K562 (cell line): Measurements from ENCODE around the gene SFRP2.

Source experiments
- CREBBP ChIP-seq: IDR thresholded peaks from one replicate; pipeline ENCODE4 v1.6.1; 2012; ENCODE audit warnings: low read depth, mild to moderate bottlenecking, control low read depth, inconsistent platforms, low read length
- IRF2 ChIP-seq: sonication (generic); formaldehyde crosslinking; IDR thresholded peaks from 2 replicates; pipeline ENCODE4 v1.8.1; 2022; ENCODE audit warnings: mild to moderate bottlenecking, missing genetic modification reagents
- KLF1 ChIP-seq: fragments of 450-650 bp; IDR thresholded peaks from 2 replicates; pipeline ENCODE4 v1.6.1; 2016; ENCODE audit warnings: missing genetic modification characterization, missing compliant biosample characterization
- RNF219 ChIP-seq: fragments of 250-450 bp; sonication (Bioruptor Pico); IDR thresholded peaks from 2 replicates; pipeline ENCODE4 v1.5.0; 2022; ENCODE audit warnings: mild to moderate bottlenecking
- ZNF124 ChIP-seq: sonication (generic); formaldehyde crosslinking; IDR thresholded peaks from 2 replicates; pipeline ENCODE4 v1.8.1; 2022; ENCODE audit warnings: missing genetic modification reagents
- ZNF253 ChIP-seq: fragments of 250-450 bp; sonication (Bioruptor Pico); conservative IDR thresholded peaks from 2 replicates; pipeline ENCODE4 v1.6.1; 2021; ENCODE audit warnings: mild to moderate bottlenecking
- ZNF274 ChIP-seq: IDR thresholded peaks from 2 replicates; pipeline ENCODE4 v1.6.1; 2011; ENCODE audit warnings: low read depth, mild to moderate bottlenecking, low read length, moderate library complexity, borderline replicate concordance
- ZNF316 ChIP-seq: fragments of 450-650 bp; IDR thresholded peaks from 2 replicates; pipeline ENCODE4 v1.6.1; 2016
- TF ChIP-seq, protein P1 (sequence below), 3 experiments: IDR thresholded peaks in 2 of 3; conservative IDR thresholded peaks in 1 of 3; 2 replicates each; pipeline ENCODE4 v1.5.1; 2011 to 2012; ENCODE audit warnings: low read length in 3 of 3, mild to moderate bottlenecking in 3 of 3, control low read depth in 2 of 3, improper control_type of control experiment in 1 of 3, inconsistent platforms in 1 of 3, low read depth in 1 of 3, mixed read lengths in 1 of 3, moderate library complexity in 1 of 3; ENCODE audit not compliant: insufficient read depth in 2 of 3

DNA sequence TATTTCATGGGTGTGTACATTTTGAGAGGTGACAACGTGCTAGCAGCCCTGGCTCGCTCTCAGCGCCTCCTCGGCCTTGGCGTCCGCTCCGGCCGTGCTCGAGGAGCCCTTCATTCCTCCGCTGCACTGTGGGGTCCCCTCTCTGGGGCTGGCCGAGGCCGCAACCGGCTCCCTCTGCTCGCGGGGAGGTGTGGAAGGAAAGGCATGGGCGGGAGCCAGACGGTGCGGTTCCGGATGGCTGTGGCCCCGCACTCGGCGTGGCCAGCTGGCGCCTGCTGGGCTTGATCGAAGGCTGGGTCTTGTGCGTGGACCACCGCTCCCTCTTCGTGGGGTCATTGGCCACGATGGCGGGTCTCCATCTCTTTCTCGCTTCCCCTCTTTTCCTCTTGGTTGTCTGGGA is 17.2 kb upstream of the SFRP2 start:
- TF ChIP-seq ZNF124 (CRISPR knock-in tag) (no peak), ZNF274 (no peak), ZNF253 (CRISPR knock-in tag) (no peak), CREBBP (no peak), KLF1 (tag) (no peak), IRF2 (CRISPR knock-in tag) (no peak), RNF219 (CRISPR knock-in tag) (no peak), ZNF316 (no peak)
- TF ChIP-seq, protein P1, sequence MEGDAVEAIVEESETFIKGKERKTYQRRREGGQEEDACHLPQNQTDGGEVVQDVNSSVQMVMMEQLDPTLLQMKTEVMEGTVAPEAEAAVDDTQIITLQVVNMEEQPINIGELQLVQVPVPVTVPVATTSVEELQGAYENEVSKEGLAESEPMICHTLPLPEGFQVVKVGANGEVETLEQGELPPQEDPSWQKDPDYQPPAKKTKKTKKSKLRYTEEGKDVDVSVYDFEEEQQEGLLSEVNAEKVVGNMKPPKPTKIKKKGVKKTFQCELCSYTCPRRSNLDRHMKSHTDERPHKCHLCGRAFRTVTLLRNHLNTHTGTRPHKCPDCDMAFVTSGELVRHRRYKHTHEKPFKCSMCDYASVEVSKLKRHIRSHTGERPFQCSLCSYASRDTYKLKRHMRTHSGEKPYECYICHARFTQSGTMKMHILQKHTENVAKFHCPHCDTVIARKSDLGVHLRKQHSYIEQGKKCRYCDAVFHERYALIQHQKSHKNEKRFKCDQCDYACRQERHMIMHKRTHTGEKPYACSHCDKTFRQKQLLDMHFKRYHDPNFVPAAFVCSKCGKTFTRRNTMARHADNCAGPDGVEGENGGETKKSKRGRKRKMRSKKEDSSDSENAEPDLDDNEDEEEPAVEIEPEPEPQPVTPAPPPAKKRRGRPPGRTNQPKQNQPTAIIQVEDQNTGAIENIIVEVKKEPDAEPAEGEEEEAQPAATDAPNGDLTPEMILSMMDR (IDR thresholded peaks at IDR 0.05 in 2 of 3, conservative IDR thresholded peaks at IDR 0.05 in 1 of 3; ENCODE audit: insufficient read depth in 2 of 3, low read depth in 1 of 3, low read length in 3 of 3), result no peak
